Epithelial cell of proximal tubule (primary cell): ENCODE results near the gene DNAI1. TPM values are rescaled to one million over a fixed set of nuclear protein-coding genes. Genes with fewer than 3 reads are reported as not detected.

ENCODE experiments used
- DNase-seq: peaks from one replicate; pipeline ENCODE4 v3.0.0-alpha.2; 2011; ENCODE audit warnings: low read depth
- H3K4me3 ChIP-seq: 2 replicates; pipeline ENCODE4 v1.5.1; 2011; ENCODE audit warnings: low read depth, mild to moderate bottlenecking, low read length
- total RNA-seq: library from RNA; depleted of rRNA; stranded (reverse); fragments of >200 nt; gene quantifications from 2 replicates; pipeline ENCODE4 v1.2.3, GENCODE V29; 2015
- TF ChIP-seq, protein P1 (sequence below): conservative IDR thresholded peaks from 2 replicates; pipeline ENCODE4 v1.5.1; 2012; ENCODE audit warnings: low read depth, mild to moderate bottlenecking, low read length

DNAI1 gene
- total RNA-seq, 1 donor from 2014 or later = 0.06 TPM

DNA sequence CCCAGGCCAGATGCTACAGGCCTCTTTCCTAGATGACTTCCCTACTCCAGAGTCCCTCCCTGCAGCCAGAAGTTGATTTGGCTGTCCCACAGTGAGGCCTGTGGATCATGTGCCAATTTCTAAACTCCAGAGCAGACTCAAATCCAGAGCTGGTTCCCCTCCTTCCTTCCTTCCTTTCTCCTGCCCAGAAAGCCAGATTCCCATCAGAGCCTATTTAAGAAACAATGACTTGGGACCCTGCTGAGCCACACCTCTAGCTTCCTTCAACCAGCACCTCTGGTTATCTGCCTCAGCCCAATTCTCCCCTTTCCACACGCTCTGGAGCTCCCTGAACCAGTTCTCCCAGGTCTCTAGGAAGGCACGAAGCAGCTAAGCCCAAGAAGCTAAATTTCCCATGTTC lies 7.5 kb upstream of the DNAI1 start:
- H3K4me3 ChIP-seq = no peak overlapping the region
- TF ChIP-seq, protein P1, sequence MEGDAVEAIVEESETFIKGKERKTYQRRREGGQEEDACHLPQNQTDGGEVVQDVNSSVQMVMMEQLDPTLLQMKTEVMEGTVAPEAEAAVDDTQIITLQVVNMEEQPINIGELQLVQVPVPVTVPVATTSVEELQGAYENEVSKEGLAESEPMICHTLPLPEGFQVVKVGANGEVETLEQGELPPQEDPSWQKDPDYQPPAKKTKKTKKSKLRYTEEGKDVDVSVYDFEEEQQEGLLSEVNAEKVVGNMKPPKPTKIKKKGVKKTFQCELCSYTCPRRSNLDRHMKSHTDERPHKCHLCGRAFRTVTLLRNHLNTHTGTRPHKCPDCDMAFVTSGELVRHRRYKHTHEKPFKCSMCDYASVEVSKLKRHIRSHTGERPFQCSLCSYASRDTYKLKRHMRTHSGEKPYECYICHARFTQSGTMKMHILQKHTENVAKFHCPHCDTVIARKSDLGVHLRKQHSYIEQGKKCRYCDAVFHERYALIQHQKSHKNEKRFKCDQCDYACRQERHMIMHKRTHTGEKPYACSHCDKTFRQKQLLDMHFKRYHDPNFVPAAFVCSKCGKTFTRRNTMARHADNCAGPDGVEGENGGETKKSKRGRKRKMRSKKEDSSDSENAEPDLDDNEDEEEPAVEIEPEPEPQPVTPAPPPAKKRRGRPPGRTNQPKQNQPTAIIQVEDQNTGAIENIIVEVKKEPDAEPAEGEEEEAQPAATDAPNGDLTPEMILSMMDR = no peak
- DNase-seq = no peak

DNA sequence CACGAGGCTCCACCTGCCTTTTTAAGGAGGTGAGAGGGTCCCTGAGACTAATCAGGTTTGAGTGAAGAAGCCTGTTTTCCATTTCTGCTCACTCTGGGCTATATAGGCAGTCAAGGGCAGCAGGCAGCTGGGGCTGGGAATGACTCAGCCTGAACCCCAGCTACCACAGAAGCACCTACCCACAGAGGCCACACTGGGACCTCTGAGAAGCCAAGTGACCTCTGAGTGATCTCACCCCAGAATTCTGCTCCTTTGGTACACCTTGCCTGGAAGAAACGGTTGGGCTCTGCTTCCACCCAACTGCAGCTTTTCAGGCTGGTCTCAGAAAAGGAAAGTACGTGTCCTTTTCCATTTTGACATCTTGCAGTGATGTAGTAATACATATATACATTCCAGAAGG lies 7.1 kb upstream of the DNAI1 start:
- no peak overlapping the region for H3K4me3 ChIP-seq
- no peak for DNase-seq

DNA sequence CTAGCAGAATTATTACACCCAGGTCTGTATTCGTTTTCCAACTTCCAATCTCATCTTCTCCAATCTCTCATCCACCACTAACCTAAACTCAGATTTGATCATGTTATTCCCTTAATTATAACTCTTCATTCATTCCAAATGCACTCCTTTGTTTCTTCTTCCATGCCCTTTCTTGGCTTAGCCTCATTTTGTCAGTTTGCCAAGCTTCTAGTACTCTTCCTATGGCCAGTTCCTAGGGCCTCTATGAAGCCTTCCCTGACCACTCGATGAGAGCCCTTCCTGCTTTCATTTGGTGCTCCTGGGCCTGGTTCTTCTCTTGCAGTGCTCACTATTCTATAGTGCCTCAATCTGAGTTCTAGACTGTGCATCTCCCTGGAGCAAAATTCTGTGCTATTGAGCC lies 6.0 kb upstream of the DNAI1 start:
- TF ChIP-seq, protein P1 = no peak

More for the DNA sequence above, 7.1 kb upstream of the DNAI1 start:
- TF ChIP-seq, protein P1 = no peak

DNA sequence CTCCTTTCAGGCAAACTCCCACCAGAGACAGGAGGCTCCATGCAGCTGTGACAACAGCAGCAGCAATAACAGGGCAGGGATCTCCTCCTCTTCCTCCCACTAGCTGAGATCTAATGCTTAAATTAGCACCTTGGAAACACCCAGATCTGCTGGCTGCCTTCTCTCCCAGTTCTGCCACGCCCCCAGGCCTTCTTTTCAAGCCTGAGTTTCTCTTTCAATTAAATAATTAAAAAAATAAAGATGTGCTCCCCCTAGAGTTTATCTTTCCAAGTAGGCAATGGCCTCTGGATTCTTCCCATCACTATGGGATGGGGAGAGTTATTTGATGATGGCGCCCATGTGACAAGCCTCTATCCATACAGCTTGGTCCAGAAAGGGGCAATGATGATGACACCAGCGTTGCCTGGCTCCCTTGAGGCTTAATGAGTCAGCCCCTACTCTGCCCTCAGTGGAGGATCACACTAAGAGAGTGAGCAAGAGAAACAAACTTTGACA lies 4.0 kb upstream of the DNAI1 start:
- DNase-seq = no peak
- TF ChIP-seq, protein P1 = peak; percentile 38
- H3K4me3 ChIP-seq = no peak overlapping the region

More for the DNA sequence above, 6.0 kb upstream of the DNAI1 start:
- no peak for DNase-seq
- no peak overlapping the region for H3K4me3 ChIP-seq

DNA sequence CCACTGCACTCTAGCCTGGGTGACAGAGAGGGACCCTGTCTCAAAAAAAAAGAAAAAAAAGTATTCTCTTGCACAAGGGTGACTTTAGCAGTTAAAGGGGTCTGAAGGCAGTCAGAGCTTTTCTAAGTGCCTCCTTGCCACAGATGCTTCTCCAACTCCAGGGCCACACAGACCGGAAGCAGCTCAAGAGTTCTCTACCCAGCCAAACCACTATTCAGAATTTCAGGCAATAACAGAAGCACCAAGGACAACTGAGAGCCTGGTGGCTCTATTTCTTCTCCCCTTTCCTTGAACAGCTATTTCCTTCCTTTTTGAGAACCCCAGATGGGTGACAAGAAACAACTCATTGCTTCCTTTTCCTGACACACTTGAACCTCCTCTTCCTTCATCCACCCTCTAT lies 2.5 kb upstream of the DNAI1 start:
- no peak for DNase-seq
- TF ChIP-seq, protein P1 = no peak
- no peak overlapping the region for H3K4me3 ChIP-seq

DNA sequence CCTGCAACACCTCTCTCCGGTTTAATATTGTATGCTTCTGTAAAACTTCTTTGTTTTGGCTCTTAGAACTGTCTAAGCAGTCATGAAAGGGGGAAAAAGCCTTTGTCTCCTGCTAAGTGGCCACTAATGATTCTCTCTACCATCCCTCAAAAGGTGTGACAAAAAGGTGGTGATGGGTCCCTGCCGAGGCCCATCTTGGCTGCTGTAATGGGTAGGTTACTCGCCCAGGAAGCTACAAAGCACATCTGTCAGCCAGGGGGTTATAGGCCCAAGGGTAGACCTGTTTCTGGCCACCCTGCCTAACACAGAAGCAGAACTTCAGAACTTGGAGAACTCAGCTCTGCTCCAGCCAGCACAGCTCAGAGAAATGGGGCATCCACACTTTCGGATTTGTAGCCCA lies 1.9 kb upstream of the DNAI1 start:
- DNase-seq = no peak
- H3K4me3 ChIP-seq = peak overlapping the region; percentile 82
- TF ChIP-seq, protein P1 = no peak

DNA sequence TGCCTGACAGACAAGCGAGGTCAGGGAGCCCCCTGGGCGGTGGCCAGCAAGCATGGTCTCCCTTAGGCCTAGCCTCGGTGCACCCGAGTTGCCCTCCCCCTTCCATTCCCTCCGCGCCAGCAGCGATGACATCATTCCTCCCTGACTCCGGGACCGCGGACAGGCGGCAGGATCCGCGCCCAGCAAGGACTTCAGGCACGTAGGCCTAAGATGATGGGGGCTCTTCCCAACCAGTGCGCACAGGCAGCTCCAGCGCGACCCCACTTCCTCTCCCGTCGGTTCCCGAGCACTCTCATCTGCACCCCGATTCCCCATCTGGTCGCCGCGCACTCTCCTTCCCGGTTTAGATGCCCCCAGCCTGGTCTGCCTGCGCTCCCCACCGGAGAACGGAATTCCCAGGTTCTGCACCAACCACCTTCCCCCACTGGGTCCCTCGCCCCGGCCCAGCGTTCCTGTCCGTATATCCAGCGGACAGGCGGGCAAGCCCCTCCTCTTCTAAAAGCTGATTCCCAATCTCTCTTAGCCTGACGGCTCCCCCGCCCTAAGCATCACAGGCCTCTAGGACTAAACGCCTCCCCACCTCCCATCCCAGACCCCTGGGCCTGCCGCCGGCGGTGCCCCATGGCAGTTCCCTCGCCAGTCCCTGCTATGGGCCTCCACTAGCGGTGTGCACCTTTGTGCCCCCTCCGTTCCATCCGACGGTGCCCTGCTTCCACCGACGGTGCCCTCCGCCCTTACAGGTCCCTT lies 1.2 kb upstream of the DNAI1 start:
- TF ChIP-seq, protein P1 = no peak
- peak overlapping the region; percentile 82 for H3K4me3 ChIP-seq
- no peak for DNase-seq
